ENCODE results near the gene MAD2L1. TPM values are rescaled to one million over a fixed set of nuclear protein-coding genes. Genes with fewer than 3 reads are reported as not detected.

MAD2L1 gene
- total RNA-seq, 3 donors from 2014 or later: 2.6 to 4.4 (median 3.2) TPM

- Histone ChIP-seq H3K4me3 (no peak overlapping the region), H3K4me1 (no peaks in the 10 kb centered on the region), H3K9me3 (no peaks in the 10 kb centered on the region), H3K27ac (no peak overlapping the region), H3K36me3 (no peaks in the 10 kb centered on the region), H3K27me3 (no peaks in the 10 kb centered on the region)
- intact Hi-C loops (cut with DNase I; ENCODE audit: low total_unique reads): no loop called here
- no peak for DNase-seq (ENCODE audit: low spot score in 2 of 2)
- TF ChIP-seq CTCF (IDR thresholded peaks at IDR 0.05) (no peak), POLR2AphosphoS5 (IDR thresholded peaks at IDR 0.05) (no peak), POLR2A (IDR thresholded peaks at IDR 0.05) (no peak)
These were observed 59.3 kb downstream of the MAD2L1 start for GRCh38 chr4:120007191-120007871.
